Trophoblast cell (in vitro differentiated cells and primary cell): Measurements from ENCODE around the gene SART1.
"Not testable (repeated sequence)": the region's sequence is repeated elsewhere in the genome, so short reads cannot be mapped to it uniquely, and the experiment has no call there.

Experiments
- DNase-seq, 2 donors: peaks; one replicate each; pipeline ENCODE4 v3.0.0-alpha.2; 2016
- H2AFZ ChIP-seq: 2 replicates; pipeline ENCODE4 v1.6.1; 2013; ENCODE audit warnings: low read length, moderate library complexity, mild to moderate bottlenecking; ENCODE audit not compliant: insufficient read depth, poor library complexity
- H2AK5ac ChIP-seq: 2 replicates; pipeline ENCODE4 v1.6.1; 2013; ENCODE audit warnings: mild to moderate bottlenecking, low read length
- H2BK120ac ChIP-seq: 2 replicates; pipeline ENCODE4 v1.6.1; 2013; ENCODE audit warnings: low read length, mild to moderate bottlenecking, moderate library complexity; ENCODE audit not compliant: insufficient read depth, poor library complexity
- H2BK12ac ChIP-seq: 2 replicates; pipeline ENCODE4 v1.6.1; 2013; ENCODE audit warnings: mild to moderate bottlenecking, low read length, moderate library complexity
- H2BK5ac ChIP-seq: 2 replicates; pipeline ENCODE4 v1.6.1; 2013; ENCODE audit warnings: low read length, low read depth, moderate library complexity, mild to moderate bottlenecking; ENCODE audit not compliant: poor library complexity
- H3K14ac ChIP-seq: 2 replicates; pipeline ENCODE4 v1.6.1; 2013; ENCODE audit warnings: mild to moderate bottlenecking, low read length
- H3K18ac ChIP-seq: 2 replicates; pipeline ENCODE4 v1.6.1; 2013; ENCODE audit warnings: mild to moderate bottlenecking, low read length
- H3K23ac ChIP-seq: 2 replicates; pipeline ENCODE4 v1.6.1; 2013; ENCODE audit warnings: low read length
- H3K27ac ChIP-seq: 2 replicates; pipeline ENCODE4 v1.5.1; 2013; ENCODE audit warnings: low read depth, mild to moderate bottlenecking, inconsistent platforms, low read length, moderate library complexity
- H3K27me3 ChIP-seq: 2 replicates; pipeline ENCODE4 v1.6.1; 2013; ENCODE audit warnings: inconsistent platforms, mild to moderate bottlenecking, low read length, moderate library complexity; ENCODE audit not compliant: insufficient read depth
- H3K36me3 ChIP-seq, 2 experiments: 1 replicate in 1 of 2; 2 replicates in 1 of 2; pipeline ENCODE4 v1.6.1; 2013; ENCODE audit warnings: low read length in 2 of 2, mild to moderate bottlenecking in 2 of 2, moderate library complexity in 1 of 2; ENCODE audit not compliant: insufficient read depth in 2 of 2, control insufficient read depth in 1 of 2
- H3K4ac ChIP-seq: 2 replicates; pipeline ENCODE4 v1.6.1; 2013; ENCODE audit warnings: low read depth, mild to moderate bottlenecking, low read length, moderate library complexity
- H3K4me1 ChIP-seq, 2 experiments: 1 replicate in 1 of 2; 2 replicates in 1 of 2; pipeline ENCODE4 v1.6.1; 2013; ENCODE audit warnings: low read length in 2 of 2, mild to moderate bottlenecking in 2 of 2, moderate library complexity in 1 of 2; ENCODE audit not compliant: insufficient read depth in 2 of 2, control insufficient read depth in 1 of 2
- H3K4me2 ChIP-seq: 2 replicates; pipeline ENCODE4 v1.6.1; 2013; ENCODE audit warnings: inconsistent platforms, mild to moderate bottlenecking, low read length, moderate library complexity
- H3K4me3 ChIP-seq: 2 replicates; pipeline ENCODE4 v1.5.1; 2013; ENCODE audit warnings: mild to moderate bottlenecking, low read depth, low read length, inconsistent platforms
- H3K79me1 ChIP-seq: one replicate; pipeline ENCODE4 v1.6.1; 2013; ENCODE audit warnings: low read length
- H3K79me2 ChIP-seq: 2 replicates; pipeline ENCODE4 v1.6.1; 2013; ENCODE audit warnings: low read length, mild to moderate bottlenecking; ENCODE audit not compliant: control insufficient read depth, insufficient read depth, poor library complexity
- H3K9ac ChIP-seq: 2 replicates; pipeline ENCODE4 v1.6.1; 2013; ENCODE audit warnings: mild to moderate bottlenecking, low read length
- H3K9me3 ChIP-seq: 2 replicates; pipeline ENCODE4 v1.6.1; 2013; ENCODE audit warnings: low read depth, mild to moderate bottlenecking, control low read depth, inconsistent platforms, low read length; ENCODE audit not compliant: insufficient read depth
- H4K12ac ChIP-seq: 2 replicates; pipeline ENCODE4 v1.6.1; 2013; ENCODE audit warnings: low read depth, mild to moderate bottlenecking, low read length, moderate library complexity
- H4K8ac ChIP-seq: 2 replicates; pipeline ENCODE4 v1.6.1; 2013; ENCODE audit warnings: low read depth, mild to moderate bottlenecking, low read length, moderate library complexity
- H4K91ac ChIP-seq: one replicate; pipeline ENCODE4 v1.6.1; 2013; ENCODE audit warnings: low read depth, mild to moderate bottlenecking, low read length, moderate library complexity
- WGBS: extraction: QIAGEN DNeasy Blood & Tissue Kit; methylation state at CpG from one replicate; pipeline ENCODE4 v1.1.7; 2013; ENCODE audit warnings: missing lambda C conversion rate; ENCODE audit not compliant: insufficient read length, insufficient coverage; ENCODE audit errors: extremely low coverage; 5-methylcytosine and 5-hydroxymethylcytosine counted together

The SART1 gene

GRCh38 chr11:65951641-65952040 is 9.9 kb upstream of the SART1 start:
- H4K91ac ChIP-seq, H3K4ac ChIP-seq, H2BK5ac ChIP-seq, H3K36me3 ChIP-seq, H2AK5ac ChIP-seq, H2AFZ ChIP-seq, H4K12ac ChIP-seq, H2BK12ac ChIP-seq, H3K27me3 ChIP-seq, H3K23ac ChIP-seq, H2BK120ac ChIP-seq, H3K9me3 ChIP-seq, H3K79me1 ChIP-seq, H3K4me2 ChIP-seq, H3K18ac ChIP-seq, H3K4me1 ChIP-seq, H3K79me2 ChIP-seq, H3K27ac ChIP-seq, H4K8ac ChIP-seq, DNase-seq, H3K9ac ChIP-seq, H3K4me3 ChIP-seq, H3K14ac ChIP-seq: not testable (repeated sequence)
- no CpG with 5 or more reads among the region's 3 CpGs for WGBS

DNA sequence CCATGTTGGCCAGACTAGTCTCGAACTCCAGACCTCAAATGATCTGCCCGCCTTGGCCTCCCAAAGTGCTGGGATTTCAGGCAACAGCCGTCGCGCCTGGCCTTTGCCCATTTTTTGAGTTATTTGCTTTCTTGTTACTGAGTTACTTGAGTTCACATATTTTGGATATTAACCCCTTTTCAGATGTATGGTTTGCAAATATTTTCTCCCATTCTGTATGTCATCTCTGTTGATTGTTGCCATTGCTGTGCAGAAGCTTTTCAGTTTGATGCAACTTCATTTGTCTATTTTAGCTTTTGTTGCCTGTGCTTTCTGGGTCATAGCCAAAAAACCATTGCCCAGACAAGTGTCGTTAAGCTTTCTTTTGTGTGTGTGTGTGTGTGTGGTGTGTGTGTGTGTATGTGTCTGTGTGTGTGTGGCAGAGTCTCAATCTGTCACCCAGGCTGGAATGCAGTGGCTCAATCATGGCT is 9.4 kb upstream of the SART1 start:
- no peaks in the 10 kb centered on the region for H3K79me1 ChIP-seq
- no peak overlapping the region for H3K4me2 ChIP-seq
- H3K4ac ChIP-seq, result no peak overlapping the region
- H4K8ac ChIP-seq, result no peak overlapping the region
- no peak for DNase-seq
- no peak overlapping the region for H2BK120ac ChIP-seq
- no peak overlapping the region for H3K9ac ChIP-seq
- no peak overlapping the region for H2BK12ac ChIP-seq
- no peak overlapping the region for H3K18ac ChIP-seq
- H3K9me3 ChIP-seq, result no peaks in the 10 kb centered on the region
- no peaks in the 10 kb centered on the region for H3K79me2 ChIP-seq
- WGBS, result no CpG with 5 or more reads among the region's 6 CpGs
- H3K36me3 ChIP-seq, result no peaks in the 10 kb centered on the region
- no peak overlapping the region for H2AFZ ChIP-seq
- no peak overlapping the region for H4K12ac ChIP-seq
- H3K4me3 ChIP-seq, result no peak overlapping the region
- no peak overlapping the region for H3K27ac ChIP-seq
- H3K27me3 ChIP-seq, result no peaks in the 10 kb centered on the region
- no peaks in the 10 kb centered on the region for H3K4me1 ChIP-seq
- no peak overlapping the region for H3K14ac ChIP-seq
- H3K23ac ChIP-seq, result no peak overlapping the region
- H4K91ac ChIP-seq, result no peak overlapping the region
- no peak overlapping the region for H2AK5ac ChIP-seq
- H2BK5ac ChIP-seq, result no peak overlapping the region

GRCh38 chr11:65953471-65953870 is 8.1 kb upstream of the SART1 start:
- Histone ChIP-seq H3K79me2 (no peaks in the 10 kb centered on the region), H3K4me3 (no peak overlapping the region), H3K14ac (no peak overlapping the region), H3K36me3 (no peaks in the 10 kb centered on the region), H3K27ac (no peak overlapping the region), H2AFZ (peak overlapping the region; percentile 25), H2BK5ac (no peak overlapping the region), H3K18ac (no peak overlapping the region), H3K27me3 (no peaks in the 10 kb centered on the region), H2BK120ac (no peak overlapping the region), H3K4ac (no peak overlapping the region), H3K4me1 (no peaks in the 10 kb centered on the region), H3K9me3 (peaks cover 2% of the 10 kb centered on the region), H3K9ac (no peak overlapping the region), H3K4me2 (no peak overlapping the region), H4K8ac (peak overlapping the region; percentile 13), H4K91ac (peak overlapping the region; percentile 19), H2AK5ac (no peak overlapping the region), H4K12ac (peak overlapping the region; percentile 64), H2BK12ac (no peak overlapping the region), H3K79me1 (no peaks in the 10 kb centered on the region), H3K23ac (no peak overlapping the region)
- DNase-seq, result no peak
- no CpG with 5 or more reads among the region's 20 CpGs for WGBS

DNA sequence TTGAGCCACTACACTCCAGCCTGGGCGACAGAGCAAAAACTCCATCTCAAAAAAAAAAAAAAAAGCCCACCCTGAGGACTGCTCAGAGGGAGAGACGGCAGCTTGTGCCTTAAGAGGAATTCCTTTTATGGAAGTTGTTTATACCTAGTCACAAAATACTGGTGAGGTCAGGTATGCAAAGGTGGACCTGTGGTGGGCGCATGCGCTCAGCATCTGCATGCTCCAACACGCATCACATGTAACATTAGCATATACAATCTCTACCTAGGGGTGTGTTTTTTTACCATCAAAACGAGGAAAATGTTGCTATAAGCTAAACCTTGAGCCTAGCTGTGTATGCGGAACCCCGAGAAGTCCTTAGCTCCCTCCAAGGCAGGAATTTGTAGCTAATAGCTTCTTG is 6.8 kb upstream of the SART1 start:
- peak in 1 of 2 donors; percentile 37 for DNase-seq
- Histone ChIP-seq H2BK5ac (no peak overlapping the region), H3K14ac (no peak overlapping the region), H3K79me1 (no peaks in the 10 kb centered on the region), H3K4ac (no peak overlapping the region), H2BK120ac (no peak overlapping the region), H3K9ac (no peak overlapping the region), H4K8ac (no peak overlapping the region), H3K9me3 (peaks cover 2% of the 10 kb centered on the region), H4K91ac (no peak overlapping the region), H3K27me3 (no peaks in the 10 kb centered on the region), H3K18ac (no peak overlapping the region), H2AFZ (no peak overlapping the region), H2AK5ac (no peak overlapping the region), H3K4me3 (no peak overlapping the region), H3K36me3 (no peaks in the 10 kb centered on the region), H2BK12ac (no peak overlapping the region), H3K4me1 (no peaks in the 10 kb centered on the region), H3K79me2 (no peaks in the 10 kb centered on the region), H4K12ac (no peak overlapping the region), H3K4me2 (no peak overlapping the region), H3K23ac (no peak overlapping the region), H3K27ac (no peak overlapping the region)
- no CpG with 5 or more reads among the region's 8 CpGs for WGBS
